HG02852 (cell line): ENCODE results near the gene AIPL1.

Source experiments
- ATAC-seq: cut with Tn5 transposase; IDR thresholded peaks from one replicate; pipeline ENCODE4 v1.9.1; 2021; ENCODE audit warnings: mild to moderate bottlenecking, moderate library complexity; ENCODE audit not compliant: unreplicated experiment

AIPL1 gene

GRCh38 chr17:6374761-6375312, 60.1 kb downstream of the AIPL1 start:
- no peak for ATAC-seq

- no peak for ATAC-seq
Measured at GRCh38 chr17:6374271-6374691, 60.6 kb downstream of the AIPL1 start.
